HT1080 (cell line): ENCODE data around the gene BTRC. TPM values are rescaled to one million over a fixed set of nuclear protein-coding genes. Genes with fewer than 3 reads are reported as not detected.
A peak's percentile ranks its signal among the peaks of the same experiment; 100 is the strongest.

Experiments used
- DNase-seq: peaks from one replicate; pipeline ENCODE4 v3.0.0-alpha.2; 2015; ENCODE audit warnings: low read depth
- total RNA-seq: library from RNA; depleted of rRNA; stranded (reverse); fragments of >200 nt; shearing (Covaris generic); gene quantifications from 2 replicates; pipeline ENCODE4 v1.2.3, GENCODE V29; 2014

The BTRC gene
- total RNA-seq, 1 experiment from 2014 or later, result 6.2 TPM

DNA sequence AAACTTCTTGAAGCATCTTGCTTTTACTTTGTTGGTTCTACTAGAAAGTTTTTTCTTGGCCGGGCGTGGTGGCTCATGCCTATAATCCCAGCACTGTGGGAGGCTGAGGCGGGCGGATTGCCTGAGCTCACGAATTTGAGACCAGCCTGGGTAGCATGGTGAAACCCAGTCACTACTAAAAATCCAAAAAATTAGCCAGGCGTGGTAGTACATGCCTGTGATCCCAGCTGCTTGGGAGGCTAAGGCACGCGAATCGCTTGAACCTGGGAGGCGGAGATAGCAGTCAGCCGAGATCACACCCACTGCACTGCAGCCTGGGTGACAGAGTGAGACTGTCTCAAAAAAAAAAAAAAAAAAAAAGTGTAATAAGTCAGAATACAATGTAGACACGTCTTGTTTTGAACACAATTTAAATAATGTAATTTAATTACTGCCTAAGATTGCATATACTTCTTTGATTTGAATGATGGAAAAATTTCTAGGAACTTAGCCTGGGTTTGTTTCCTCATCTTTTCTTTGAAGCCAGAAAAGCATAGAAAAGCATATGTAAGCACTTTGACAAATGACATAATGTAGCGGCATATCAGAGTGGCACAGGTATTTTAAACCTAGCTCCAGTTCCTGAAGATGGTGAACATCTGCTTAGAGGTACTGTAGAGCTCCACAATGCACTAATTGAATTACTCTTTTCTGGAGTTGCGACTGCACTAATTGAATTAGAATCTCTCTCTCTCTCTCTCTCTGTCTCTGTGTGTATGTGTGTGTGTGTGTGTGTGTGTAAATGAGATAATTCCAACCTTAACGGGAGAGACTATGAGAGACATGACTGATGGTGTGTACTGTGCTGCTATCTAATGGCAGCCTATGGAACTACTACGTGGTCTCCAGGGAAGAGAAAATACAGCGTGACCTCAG is 87.8 kb downstream of the BTRC start:
- DNase-seq, result peak; percentile 78

- DNase-seq, result no peak
Observed at GRCh38 chr10:101442456-101442800, 88.5 kb downstream of the BTRC start.

DNA sequence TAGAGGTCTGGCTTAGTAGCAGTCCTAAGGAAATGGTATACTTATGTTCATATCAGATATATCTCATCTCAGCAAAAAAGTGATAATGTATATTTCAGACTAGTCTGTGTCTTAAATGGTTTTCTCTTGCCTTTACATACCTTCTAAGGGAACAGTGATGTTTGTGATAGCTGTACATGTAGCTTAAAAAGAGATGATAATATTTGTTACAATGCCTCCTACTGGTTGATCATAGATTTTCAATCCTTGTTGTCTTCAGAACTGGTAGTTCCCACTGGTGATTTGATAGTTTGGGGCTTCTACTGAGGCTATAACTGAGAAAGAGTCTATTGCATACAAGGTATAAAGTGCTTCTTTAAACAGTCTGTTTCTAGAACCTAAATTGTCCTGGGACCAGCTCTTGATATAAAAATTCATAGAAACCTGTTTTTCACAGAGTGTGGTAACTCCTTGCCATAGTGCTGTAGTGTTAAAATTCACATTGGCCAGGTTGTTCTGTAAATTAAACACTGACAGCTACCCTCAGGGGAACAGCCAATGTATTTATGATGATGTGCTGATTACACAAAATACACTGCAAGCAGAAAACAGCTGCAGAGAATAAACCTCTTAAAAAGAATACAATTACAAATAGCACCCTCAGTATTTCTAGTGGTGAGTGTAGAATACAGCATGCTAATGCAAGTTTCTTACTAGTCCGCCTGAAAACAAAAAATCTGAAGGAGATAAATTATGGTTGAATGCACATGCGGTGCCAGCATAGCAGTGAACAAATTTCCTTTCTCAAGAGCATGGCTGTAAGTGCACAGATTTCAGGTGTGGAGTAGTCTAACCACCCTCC is 90.3 kb downstream of the BTRC start:
- DNase-seq, result peak; percentile 13

GRCh38 chr10:101446071-101446470 is 92.1 kb downstream of the BTRC start:
- DNase-seq, result no peak

GRCh38 chr10:101446947-101447346 is 93.0 kb downstream of the BTRC start:
- no peak for DNase-seq

DNA sequence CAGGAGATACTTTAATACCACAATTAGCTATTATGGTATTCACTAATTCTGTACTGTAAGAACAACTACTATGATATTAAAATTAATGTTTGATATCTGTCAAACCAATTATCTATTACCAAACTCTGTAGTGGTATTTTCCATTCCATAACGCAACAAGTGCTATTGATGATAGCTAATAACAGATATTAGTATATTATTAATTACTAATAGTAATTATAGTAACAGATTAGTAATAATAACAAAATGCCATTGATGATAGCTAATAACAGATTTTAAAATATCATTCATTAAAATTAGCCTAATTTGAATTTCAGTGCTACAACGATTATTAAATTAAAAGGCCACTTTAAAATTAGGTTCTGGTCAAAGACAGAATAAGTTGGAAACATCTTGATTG is 93.5 kb downstream of the BTRC start:
- DNase-seq, result no peak

DNA sequence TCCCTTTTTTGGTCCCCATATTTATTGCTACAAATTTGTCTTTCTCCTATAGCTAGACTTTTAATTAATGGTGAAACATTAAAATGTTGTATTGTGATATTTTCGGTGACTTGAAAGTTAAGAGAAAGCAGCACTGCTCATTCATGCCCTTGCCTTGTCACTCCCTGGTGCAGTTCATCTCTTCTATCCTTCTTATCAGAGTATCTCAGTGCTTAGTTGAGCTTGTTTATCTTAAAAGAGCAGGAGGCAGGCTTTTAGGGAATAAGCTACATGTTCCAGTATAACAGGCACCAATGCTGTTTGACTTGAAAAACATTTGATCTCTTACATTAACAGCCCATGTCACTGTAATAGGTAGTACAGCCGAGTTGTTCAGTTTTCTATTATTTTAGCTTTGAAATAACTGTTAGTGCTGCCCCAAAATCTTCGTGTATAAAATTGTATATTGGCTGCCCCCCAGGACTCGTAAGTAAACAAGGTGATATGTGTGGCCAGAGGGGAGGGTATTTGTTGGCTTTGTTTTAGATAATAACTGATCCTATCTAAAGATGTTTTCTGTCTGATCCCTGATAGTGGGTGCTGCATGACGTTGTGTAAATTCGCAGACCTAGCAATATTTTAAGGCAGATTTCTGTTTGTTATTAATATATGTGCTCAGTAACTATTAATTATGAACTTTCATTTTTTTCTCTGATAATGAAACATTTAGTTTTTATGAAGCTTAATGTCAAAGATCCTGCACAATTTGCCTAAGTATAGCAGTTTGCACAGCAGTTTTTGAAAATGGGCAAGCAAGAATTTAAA is 96.5 kb downstream of the BTRC start:
- DNase-seq, result no peak

DNA sequence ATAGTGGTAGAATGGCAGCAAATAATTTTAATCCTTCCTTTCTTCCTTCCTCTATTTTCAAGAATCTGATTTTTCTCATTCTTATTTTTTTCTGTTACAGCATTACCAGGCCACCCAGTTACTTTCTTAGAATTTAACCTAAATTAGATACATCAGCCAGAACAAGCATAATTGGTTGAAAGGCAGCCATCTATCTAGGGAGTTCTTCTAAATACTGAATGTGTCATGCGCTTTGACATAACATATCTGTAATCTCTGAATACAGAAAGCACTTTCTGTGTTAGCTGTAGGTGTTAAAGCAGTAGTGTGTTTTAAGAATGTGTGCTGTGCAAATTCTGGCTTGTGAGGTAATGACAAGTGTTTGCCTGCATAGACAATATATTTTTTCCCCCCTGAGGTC is 97.3 kb downstream of the BTRC start:
- no peak for DNase-seq

DNA sequence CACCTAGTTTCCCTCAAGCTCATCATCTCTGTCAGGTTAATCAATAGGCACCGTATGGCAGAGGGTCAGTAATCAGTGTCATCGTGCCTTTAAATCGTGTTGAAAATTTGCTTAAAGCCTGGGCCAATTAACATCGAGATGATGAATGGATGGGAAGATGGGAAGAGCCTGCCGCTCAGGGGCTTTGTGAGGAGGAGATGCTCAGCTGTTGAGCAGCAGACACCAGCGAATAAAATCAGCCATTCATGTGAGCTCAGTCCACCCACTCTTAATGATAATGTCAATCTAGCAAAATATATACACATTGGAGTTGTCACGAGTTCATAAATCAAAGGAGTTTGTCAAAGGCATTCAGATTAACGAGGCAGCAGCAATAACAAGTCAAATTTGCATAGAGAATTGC is 97.7 kb downstream of the BTRC start:
- DNase-seq, result no peak

GRCh38 chr10:101452176-101452575 is 98.2 kb downstream of the BTRC start:
- DNase-seq, result no peak

- DNase-seq, result no peak
Observed at GRCh38 chr10:101452593-101452992, 98.6 kb downstream of the BTRC start.

GRCh38 chr10:101453318-101453717 is 99.4 kb downstream of the BTRC start:
- no peak for DNase-seq

- no peak for DNase-seq
Observed at GRCh38 chr10:101453791-101454718, 100.1 kb downstream of the BTRC start.

GRCh38 chr10:101458869-101459268 is 104.9 kb downstream of the BTRC start:
- DNase-seq, result no peak

- no peak for DNase-seq
Observed at GRCh38 chr10:101464082-101464481, 110.1 kb downstream of the BTRC start.

- no peak for DNase-seq
Observed at GRCh38 chr10:101464599-101464998, 110.6 kb downstream of the BTRC start.

DNA sequence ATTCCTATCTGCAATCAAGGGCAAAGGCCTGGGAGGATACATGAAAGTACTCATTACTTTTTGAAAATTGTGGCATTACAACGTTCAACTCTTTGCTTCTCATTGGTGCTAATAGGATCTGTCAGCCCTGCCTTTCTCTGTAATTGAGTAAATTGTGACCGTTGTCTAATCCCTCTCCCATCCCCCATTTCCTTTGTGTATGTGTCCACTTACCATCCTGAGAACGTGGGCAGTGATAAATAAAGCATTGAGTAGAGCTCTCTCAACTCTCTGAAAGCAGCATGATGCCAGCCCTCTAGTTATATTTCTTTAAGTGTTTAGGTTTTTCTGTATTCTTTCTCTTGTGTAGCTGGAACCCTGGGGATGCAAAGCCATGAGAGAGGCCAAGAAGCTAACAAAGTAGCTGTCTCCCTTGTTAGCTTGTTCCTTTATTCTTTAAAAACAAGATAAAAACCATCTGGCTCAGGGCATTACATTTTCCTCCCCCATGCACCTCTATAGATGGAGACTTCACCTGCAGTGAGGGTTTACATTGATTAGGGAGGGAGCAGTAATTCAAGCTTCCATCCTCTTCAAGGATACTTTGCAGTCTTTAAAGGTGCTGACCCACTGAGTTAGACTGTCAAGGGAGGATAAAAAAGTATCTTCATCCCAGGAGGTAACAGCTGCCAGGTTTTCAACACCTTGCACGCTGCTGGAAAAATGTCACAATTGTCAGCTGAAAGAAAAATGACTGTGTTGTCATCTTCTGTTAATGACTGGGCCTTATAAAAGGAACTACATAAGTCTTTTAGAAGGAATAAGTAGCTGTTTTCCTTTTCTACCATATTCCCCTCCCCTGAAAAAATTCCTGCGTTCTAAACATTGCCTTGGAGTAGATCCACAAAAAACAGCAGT is 112.3 kb downstream of the BTRC start:
- DNase-seq, result no peak

GRCh38 chr10:101467286-101467770 is 113.4 kb downstream of the BTRC start:
- DNase-seq, result peak; percentile 69

DNA sequence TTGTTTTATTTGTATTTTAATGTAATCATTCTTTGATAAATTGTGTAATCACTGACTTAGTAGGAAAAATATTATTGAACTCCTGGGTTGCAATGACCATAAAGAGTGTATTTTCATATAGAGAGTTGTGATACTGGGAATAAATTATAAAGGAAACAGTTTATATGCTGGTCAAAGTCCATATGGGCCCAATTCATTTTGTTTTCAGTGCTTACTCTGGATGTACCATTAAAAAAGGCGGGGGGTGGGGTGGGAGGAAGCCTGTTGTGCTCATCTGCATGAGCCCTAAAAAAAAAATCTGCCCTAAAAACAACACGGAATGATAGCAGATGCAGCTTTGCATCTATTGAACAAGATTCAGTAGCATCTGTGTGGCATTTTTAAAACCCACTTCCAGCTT is 114.2 kb downstream of the BTRC start:
- DNase-seq, result no peak
